Liver (tissue), 3 donors: ENCODE data around the gene CACNB1.

Source experiments
- ATF3 ChIP-seq: IDR thresholded peaks from 2 replicates; pipeline ENCODE4 v1.6.1; 2016; ENCODE audit warnings: antibody characterized with exemption
- CTCF ChIP-seq: fragments of 150-350 bp; IDR thresholded peaks from 2 replicates; pipeline ENCODE4 v1.5.1; 2017; ENCODE audit warnings: improper control_type of control experiment, low read depth, low read length; ENCODE audit not compliant: missing input control
- EGR1 ChIP-seq, 2 donors: IDR thresholded peaks; 2 replicates each; pipeline ENCODE4 v1.6.1; 2016 to 2018; ENCODE audit warnings: antibody characterized with exemption in 2 of 2, low read depth in 2 of 2
- HNF4A ChIP-seq, 2 donors: conservative IDR thresholded peaks; 2 replicates each; pipeline ENCODE4 v1.6.1; 2016; ENCODE audit warnings: antibody characterized with exemption in 2 of 2, mild to moderate bottlenecking in 2 of 2
- HNF4G ChIP-seq: IDR thresholded peaks from 2 replicates; pipeline ENCODE4 v1.6.1; 2016; ENCODE audit warnings: antibody characterized with exemption
- NR2F2 ChIP-seq: IDR thresholded peaks from 2 replicates; pipeline ENCODE4 v1.6.1; 2016; ENCODE audit warnings: antibody characterized with exemption
- RAD21 ChIP-seq, 2 donors: IDR thresholded peaks; 2 replicates each; pipeline ENCODE4 v1.6.1; 2016; ENCODE audit warnings: antibody characterized with exemption in 2 of 2, mild to moderate bottlenecking in 2 of 2
- SP1 ChIP-seq: IDR thresholded peaks from 2 replicates; pipeline ENCODE4 v1.6.1; 2018; ENCODE audit warnings: antibody characterized with exemption, mild to moderate bottlenecking
- TAF1 ChIP-seq: conservative IDR thresholded peaks from 2 replicates; pipeline ENCODE4 v1.6.1; 2016; ENCODE audit warnings: antibody characterized with exemption, mild to moderate bottlenecking
- TF ChIP-seq, protein P1 (sequence below): IDR thresholded peaks from 2 replicates; pipeline ENCODE4 v1.6.1; 2016; ENCODE audit warnings: antibody characterized with exemption
- donor health status: healthy.
- donor health status: healthy.

DNA sequence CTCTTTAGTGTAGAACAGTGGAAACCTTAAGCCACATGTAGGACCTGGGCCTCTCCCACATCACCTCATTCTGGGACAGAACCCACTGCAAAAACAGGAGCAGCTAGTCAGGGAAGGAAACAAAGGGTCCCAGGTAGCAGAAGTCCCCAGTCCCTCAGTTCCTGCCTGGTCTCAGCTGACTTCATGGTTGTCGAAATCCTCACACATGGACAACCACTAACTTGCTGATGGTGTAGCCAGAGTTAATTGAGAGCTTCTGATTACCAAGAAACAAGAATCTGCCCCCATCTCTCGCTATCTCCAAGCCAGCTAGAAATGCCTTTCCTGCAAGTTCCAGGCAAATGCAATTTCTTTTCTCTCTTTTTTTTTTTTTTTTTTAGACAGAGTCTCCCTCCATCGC, 28.0 kb downstream of the CACNB1 start:
- no peak for TF ChIP-seq RAD21 (IDR thresholded peaks at IDR 0.05)
- TF ChIP-seq CTCF = no peak
- TF ChIP-seq EGR1 (IDR thresholded peaks at IDR 0.05; ENCODE audit: low read depth in 2 of 2) = no peak
- TF ChIP-seq TAF1 = no peak
- TF ChIP-seq, protein P1, sequence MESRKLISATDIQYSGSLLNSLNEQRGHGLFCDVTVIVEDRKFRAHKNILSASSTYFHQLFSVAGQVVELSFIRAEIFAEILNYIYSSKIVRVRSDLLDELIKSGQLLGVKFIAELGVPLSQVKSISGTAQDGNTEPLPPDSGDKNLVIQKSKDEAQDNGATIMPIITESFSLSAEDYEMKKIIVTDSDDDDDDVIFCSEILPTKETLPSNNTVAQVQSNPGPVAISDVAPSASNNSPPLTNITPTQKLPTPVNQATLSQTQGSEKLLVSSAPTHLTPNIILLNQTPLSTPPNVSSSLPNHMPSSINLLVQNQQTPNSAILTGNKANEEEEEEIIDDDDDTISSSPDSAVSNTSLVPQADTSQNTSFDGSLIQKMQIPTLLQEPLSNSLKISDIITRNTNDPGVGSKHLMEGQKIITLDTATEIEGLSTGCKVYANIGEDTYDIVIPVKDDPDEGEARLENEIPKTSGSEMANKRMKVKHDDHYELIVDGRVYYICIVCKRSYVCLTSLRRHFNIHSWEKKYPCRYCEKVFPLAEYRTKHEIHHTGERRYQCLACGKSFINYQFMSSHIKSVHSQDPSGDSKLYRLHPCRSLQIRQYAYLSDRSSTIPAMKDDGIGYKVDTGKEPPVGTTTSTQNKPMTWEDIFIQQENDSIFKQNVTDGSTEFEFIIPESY = no peak
- no peak for TF ChIP-seq HNF4G
- no peak for TF ChIP-seq ATF3
- no peak for TF ChIP-seq SP1
- no peak for TF ChIP-seq HNF4A (conservative IDR thresholded peaks at IDR 0.05)
- no peak for TF ChIP-seq NR2F2
